ENCODE measurements around the gene NOS3. TPM values are rescaled to one million over a fixed set of nuclear protein-coding genes. Genes with fewer than 3 reads are reported as not detected.

The NOS3 gene
- total RNA-seq, 2 donors from 2014 or later, result 4.0 to 4.2 TPM

- no peak overlapping the region for H3K27ac ChIP-seq
- no peaks in the 10 kb centered on the region for H3K9me3 ChIP-seq
- no peaks in the 10 kb centered on the region for H3K27me3 ChIP-seq
- intact Hi-C loops (cut with DNase I), result no loop called here
- H3K36me3 ChIP-seq, result no peaks in the 10 kb centered on the region
- no peak for DNase-seq
- H3K4me3 ChIP-seq, result no peak overlapping the region
- H3K9ac ChIP-seq (ENCODE audit: low read depth in 2 of 2, low read length in 2 of 2), result no peak overlapping the region
- TF ChIP-seq CTCF (IDR thresholded peaks at IDR 0.05), result no peak
- H3K4me1 ChIP-seq, result peaks cover 14% of the 10 kb centered on the region
Measured at GRCh38 chr7:151053751-151054150, 62.9 kb downstream of the NOS3 start.

GRCh38 chr7:151056283-151056665 lies 65.5 kb downstream of the NOS3 start:
- H3K4me3 ChIP-seq, result no peak overlapping the region
- H3K9ac ChIP-seq (ENCODE audit: low read depth in 2 of 2, low read length in 2 of 2), result no peak overlapping the region
- H3K9me3 ChIP-seq, result no peaks in the 10 kb centered on the region
- intact Hi-C loops (cut with DNase I), result no loop called here
- H3K27ac ChIP-seq, result no peak overlapping the region
- no peak for DNase-seq
- TF ChIP-seq CTCF (IDR thresholded peaks at IDR 0.05), result no peak
- no peaks in the 10 kb centered on the region for H3K27me3 ChIP-seq
- H3K4me1 ChIP-seq, result peaks cover 20% of the 10 kb centered on the region
- H3K36me3 ChIP-seq, result no peaks in the 10 kb centered on the region

GRCh38 chr7:151056666-151057505 lies 66.1 kb downstream of the NOS3 start:
- Histone ChIP-seq H3K27ac (no peak overlapping the region), H3K9me3 (no peaks in the 10 kb centered on the region), H3K4me1 (peaks cover 23% of the 10 kb centered on the region), H3K9ac (ENCODE audit: low read depth in 2 of 2, low read length in 2 of 2) (peak overlapping the region; percentile 68 to 98), H3K27me3 (no peaks in the 10 kb centered on the region), H3K36me3 (no peaks in the 10 kb centered on the region), H3K4me3 (peak overlapping the region; percentile 46)
- DNase-seq, result peak; percentile 38
- intact Hi-C loops (cut with DNase I), result no loop called here
- no peak for TF ChIP-seq CTCF (IDR thresholded peaks at IDR 0.05)

- peak within 1 kb of the TSS; percentile 46 for H3K4me3 ChIP-seq
- H3K27ac ChIP-seq, result peak within 1 kb of the TSS; percentile 96
- H3K9ac ChIP-seq (ENCODE audit: low read depth in 2 of 2, low read length in 2 of 2), result peak within 1 kb of the TSS; percentile 76 to 98
- intact Hi-C loops (cut with DNase I), result no loop called here
- H3K36me3 ChIP-seq, result no peaks in the 10 kb centered on the region
- no peaks in the 10 kb centered on the region for H3K9me3 ChIP-seq
- peaks cover 24% of the 10 kb centered on the region for H3K4me1 ChIP-seq
- no peak for DNase-seq
- H3K27me3 ChIP-seq, result no peaks in the 10 kb centered on the region
- TF ChIP-seq CTCF (IDR thresholded peaks at IDR 0.05), result no peak
Measured at GRCh38 chr7:151057506-151057988, 66.7 kb downstream of the NOS3 start, which contains the start of gene CDK5. TSS of gene CDK5 (minus strand) at chr7:151057897. CDS start at chr7:151057848, 49 bp downstream.

- Histone ChIP-seq H3K4me1 (peaks cover 24% of the 10 kb centered on the region), H3K27ac (peak overlapping the region; percentile 96), H3K27me3 (no peaks in the 10 kb centered on the region), H3K9ac (ENCODE audit: low read depth in 2 of 2, low read length in 2 of 2) (peak overlapping the region; percentile 76 to 98), H3K36me3 (no peaks in the 10 kb centered on the region), H3K4me3 (peak overlapping the region; percentile 46), H3K9me3 (no peaks in the 10 kb centered on the region)
- no peak for TF ChIP-seq CTCF (IDR thresholded peaks at IDR 0.05)
- intact Hi-C loops (cut with DNase I), result no loop called here
- DNase-seq, result peak; percentile 99
Measured at GRCh38 chr7:151057989-151058780, 67.4 kb downstream of the NOS3 start.

All from colonic mucosa (tissue), 4 donors.